Measurements from ENCODE around the gene SIK2.

Gene SIK2

GRCh38 chr11:111601979-111602864 is at the start of gene SIK2:
Gene SIK2, plus strand, starts transcription at chr11:111602449. Its CDS starts 115 bp downstream, at chr11:111602564.
- Histone ChIP-seq H3K9ac (ENCODE audit: low read depth, low read length) (peak within 1 kb of the TSS; percentile 84), H3K4me1 (ENCODE audit: insufficient read depth, low read length) (peaks cover 10% of the 10 kb centered on the region; the same call in 1 of the 2 replicates), H3K36me3 (ENCODE audit: insufficient read depth, low read length) (no peaks in the 10 kb centered on the region), H3K9me3 (ENCODE audit: control insufficient read depth, insufficient read depth, low read length) (no peaks in the 10 kb centered on the region)

DNA sequence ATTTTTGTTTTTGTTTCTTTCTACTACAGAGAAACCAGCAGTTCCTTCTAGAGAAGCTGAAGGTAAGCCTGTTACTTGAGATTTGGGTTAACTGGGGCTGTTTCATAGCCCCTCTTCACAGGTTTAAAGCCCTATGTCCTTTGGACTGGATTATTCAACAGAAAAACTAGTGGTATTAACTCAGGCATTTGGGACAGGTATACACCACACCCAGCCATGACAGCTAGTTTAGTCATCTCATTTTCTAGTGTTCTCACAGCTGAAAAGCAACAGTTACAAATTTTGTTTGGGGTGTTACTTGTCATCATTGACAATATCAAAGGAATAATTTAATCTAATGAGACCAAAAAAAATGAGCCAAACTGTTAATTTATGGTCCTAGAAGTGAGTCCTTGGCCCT is 47.7 kb upstream of the SIK2 start:
- no peaks in the 10 kb centered on the region for H3K36me3 ChIP-seq (ENCODE audit: insufficient read depth, low read length)
- H3K9ac ChIP-seq (ENCODE audit: low read depth, low read length): no peak overlapping the region
- H3K9me3 ChIP-seq (ENCODE audit: control insufficient read depth, insufficient read depth, low read length): peaks cover 5% of the 10 kb centered on the region; the same call in 1 of the 2 replicates
- peaks cover 8% of the 10 kb centered on the region; the same call in 1 of the 2 replicates for H3K4me1 ChIP-seq (ENCODE audit: insufficient read depth, low read length)

DNA sequence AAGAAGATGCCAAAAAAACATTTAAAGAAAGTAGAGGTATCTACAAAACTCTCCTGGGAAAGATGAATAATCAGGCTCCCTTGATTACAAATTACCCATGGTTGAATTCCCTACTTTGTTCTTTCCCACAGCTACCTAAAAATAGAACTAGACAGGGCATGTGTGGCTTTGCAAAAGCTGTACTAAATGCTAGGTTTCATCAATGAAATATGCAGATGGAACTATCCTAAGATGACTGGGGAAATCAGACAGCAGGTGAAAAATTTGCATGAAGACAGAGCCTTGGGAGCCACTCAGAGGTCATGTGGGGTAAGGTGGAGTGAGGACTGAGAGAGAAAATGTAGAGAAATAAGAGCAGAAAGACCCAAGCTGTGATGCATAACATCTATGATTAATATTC is 47.0 kb upstream of the SIK2 start:
- Histone ChIP-seq H3K9ac (ENCODE audit: low read depth, low read length) (no peak overlapping the region), H3K9me3 (ENCODE audit: control insufficient read depth, insufficient read depth, low read length) (peaks cover 5% of the 10 kb centered on the region; the same call in 1 of the 2 replicates), H3K4me1 (ENCODE audit: insufficient read depth, low read length) (peaks cover under 1% of the 10 kb centered on the region; the same call in 1 of the 2 replicates), H3K36me3 (ENCODE audit: insufficient read depth, low read length) (no peaks in the 10 kb centered on the region)

DNA sequence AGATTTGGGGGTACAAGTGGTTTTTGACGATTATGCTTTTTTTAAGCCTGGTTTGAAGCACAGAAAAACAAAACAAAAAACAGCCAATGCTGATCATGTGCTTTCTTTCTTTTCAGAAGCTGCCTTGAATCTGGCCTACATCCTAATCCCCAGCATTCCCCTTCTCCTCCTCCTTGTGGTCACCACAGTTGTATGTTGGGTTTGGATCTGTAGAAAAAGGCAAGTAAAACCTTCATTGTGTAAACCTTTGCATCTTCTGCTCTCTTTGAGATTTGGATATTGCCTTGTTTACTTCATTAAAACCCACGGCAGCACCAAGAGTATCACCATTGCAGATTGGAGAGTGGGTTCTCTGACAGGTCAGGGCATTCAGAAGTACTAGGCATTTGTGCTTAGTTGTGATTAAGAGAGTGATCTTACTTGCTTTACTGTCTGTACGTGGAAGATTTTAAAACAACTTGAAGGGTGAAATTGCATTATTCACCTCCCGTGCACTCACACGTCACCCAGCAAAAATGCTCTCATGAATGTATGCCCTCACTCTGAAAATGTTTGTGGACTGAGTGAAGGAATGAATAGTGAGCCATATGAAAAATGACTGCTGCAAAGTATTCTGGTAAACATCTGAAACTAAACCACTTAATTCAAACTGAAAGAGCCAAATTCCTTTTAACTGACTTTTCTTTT is 44.7 kb upstream of the SIK2 start:
- Histone ChIP-seq H3K9ac (ENCODE audit: low read depth, low read length) (no peak overlapping the region), H3K4me1 (ENCODE audit: insufficient read depth, low read length) (peaks cover 13% of the 10 kb centered on the region), H3K36me3 (ENCODE audit: insufficient read depth, low read length) (no peaks in the 10 kb centered on the region), H3K9me3 (ENCODE audit: control insufficient read depth, insufficient read depth, low read length) (peaks cover 5% of the 10 kb centered on the region; the same call in 1 of the 2 replicates)

DNA sequence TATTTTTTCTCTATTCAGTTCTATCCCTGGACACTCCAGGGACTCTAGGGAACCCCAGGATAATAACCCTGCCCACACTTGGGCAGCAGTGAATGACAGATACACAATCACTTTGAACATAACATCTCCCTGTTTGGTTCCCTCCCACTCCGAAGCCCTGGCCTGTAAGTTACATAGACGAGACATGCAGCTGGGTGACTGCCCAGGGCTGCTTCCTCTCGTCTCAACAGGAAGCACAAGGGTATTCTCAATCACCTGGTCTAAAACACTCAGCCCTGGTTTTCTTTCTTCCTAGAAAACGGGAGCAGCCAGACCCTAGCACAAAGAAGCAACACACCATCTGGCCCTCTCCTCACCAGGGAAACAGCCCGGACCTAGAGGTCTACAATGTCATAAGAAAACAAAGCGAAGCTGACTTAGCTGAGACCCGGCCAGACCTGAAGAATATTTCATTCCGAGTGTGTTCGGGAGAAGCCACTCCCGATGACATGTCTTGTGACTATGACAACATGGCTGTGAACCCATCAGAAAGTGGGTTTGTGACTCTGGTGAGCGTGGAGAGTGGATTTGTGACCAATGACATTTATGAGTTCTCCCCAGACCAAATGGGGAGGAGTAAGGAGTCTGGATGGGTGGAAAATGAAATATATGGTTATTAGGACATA is 42.3 kb upstream of the SIK2 start:
- Histone ChIP-seq H3K9me3 (ENCODE audit: control insufficient read depth, insufficient read depth, low read length) (peaks cover 5% of the 10 kb centered on the region; the same call in 1 of the 2 replicates), H3K9ac (ENCODE audit: low read depth, low read length) (no peak overlapping the region), H3K4me1 (ENCODE audit: insufficient read depth, low read length) (peaks cover 28% of the 10 kb centered on the region), H3K36me3 (ENCODE audit: insufficient read depth, low read length) (no peaks in the 10 kb centered on the region)

DNA sequence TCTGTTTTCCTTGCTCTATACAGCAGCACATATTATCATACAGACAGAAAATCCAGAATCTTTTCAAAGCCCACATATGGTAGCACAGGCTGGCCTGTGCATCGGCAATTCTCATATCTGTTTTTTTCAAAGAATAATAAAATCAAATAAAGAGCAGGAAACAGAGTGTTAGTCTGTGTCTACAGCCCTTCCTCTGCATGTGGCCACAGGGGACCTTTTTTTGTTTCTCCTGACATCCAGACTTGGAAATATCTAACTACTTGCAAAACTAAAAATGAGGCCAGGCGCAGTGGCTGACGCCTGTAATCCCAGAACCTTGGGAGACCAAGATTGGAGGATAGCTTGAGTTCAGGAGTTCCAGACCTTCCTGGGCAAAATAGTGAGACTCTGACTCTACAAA is 41.4 kb upstream of the SIK2 start:
- Histone ChIP-seq H3K4me1 (ENCODE audit: insufficient read depth, low read length) (peaks cover 28% of the 10 kb centered on the region), H3K9me3 (ENCODE audit: control insufficient read depth, insufficient read depth, low read length) (peaks cover 4% of the 10 kb centered on the region; the same call in 1 of the 2 replicates), H3K36me3 (ENCODE audit: insufficient read depth, low read length) (no peaks in the 10 kb centered on the region), H3K9ac (ENCODE audit: low read depth, low read length) (no peak overlapping the region)

DNA sequence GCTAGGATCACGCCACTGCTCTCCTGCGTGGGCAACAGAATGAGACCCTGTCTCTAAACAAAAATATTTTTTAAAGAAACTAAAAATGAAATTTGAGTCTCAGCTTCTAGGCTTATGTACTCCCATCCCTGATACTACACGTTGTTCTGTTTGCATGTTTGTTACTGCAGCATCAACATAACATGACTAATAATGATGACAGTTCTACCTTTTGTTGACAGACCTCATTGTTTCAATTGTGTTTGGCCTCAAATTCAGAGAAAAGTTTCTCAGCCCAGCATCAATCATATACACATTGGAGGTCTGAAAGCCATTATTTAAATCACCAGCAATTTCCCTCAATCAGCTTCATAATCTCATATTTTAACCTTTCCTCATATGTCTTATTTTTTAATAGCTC is 40.9 kb upstream of the SIK2 start:
- Histone ChIP-seq H3K9ac (ENCODE audit: low read depth, low read length) (no peak overlapping the region), H3K9me3 (ENCODE audit: control insufficient read depth, insufficient read depth, low read length) (no peaks in the 10 kb centered on the region), H3K36me3 (ENCODE audit: insufficient read depth, low read length) (no peaks in the 10 kb centered on the region), H3K4me1 (ENCODE audit: insufficient read depth, low read length) (peaks cover 28% of the 10 kb centered on the region)

DNA sequence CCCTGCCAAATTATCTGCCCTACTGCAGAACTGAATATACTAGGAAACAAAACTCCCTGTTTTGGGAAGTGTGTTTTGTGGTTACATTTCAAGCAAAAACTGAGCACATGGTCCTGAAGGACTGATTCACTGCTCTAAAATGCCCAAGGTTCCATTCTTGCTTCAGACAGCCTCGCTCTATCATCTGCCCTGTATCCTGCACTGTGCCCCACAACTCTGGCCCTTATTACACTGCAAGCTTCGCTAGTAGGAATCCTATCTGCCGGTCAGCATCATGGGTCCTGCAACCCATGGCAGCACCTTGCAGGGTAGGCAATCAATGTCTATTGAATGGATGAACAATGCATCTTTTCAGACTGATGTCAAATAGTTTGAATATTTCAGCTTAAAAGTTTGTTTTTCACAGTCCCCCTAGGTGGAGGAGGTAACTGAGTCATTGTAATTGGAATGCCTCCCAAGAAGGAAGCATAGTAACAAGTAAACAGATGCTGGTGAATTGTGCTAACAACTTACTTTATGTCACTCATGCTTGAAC is 40.4 kb upstream of the SIK2 start:
- H3K9ac ChIP-seq (ENCODE audit: low read depth, low read length): no peak overlapping the region

GRCh38 chr11:111562692-111563389 is 39.4 kb upstream of the SIK2 start:
- H3K9me3 ChIP-seq (ENCODE audit: control insufficient read depth, insufficient read depth, low read length): no peaks in the 10 kb centered on the region
- no peaks in the 10 kb centered on the region for H3K36me3 ChIP-seq (ENCODE audit: insufficient read depth, low read length)
- peaks cover 28% of the 10 kb centered on the region for H3K4me1 ChIP-seq (ENCODE audit: insufficient read depth, low read length)
- H3K9ac ChIP-seq (ENCODE audit: low read depth, low read length): no peak overlapping the region

More for the DNA sequence above, 40.4 kb upstream of the SIK2 start:
- Histone ChIP-seq H3K4me1 (ENCODE audit: insufficient read depth, low read length) (peaks cover 28% of the 10 kb centered on the region), H3K36me3 (ENCODE audit: insufficient read depth, low read length) (no peaks in the 10 kb centered on the region), H3K9me3 (ENCODE audit: control insufficient read depth, insufficient read depth, low read length) (no peaks in the 10 kb centered on the region)

GRCh38 chr11:111565114-111565720 is 37.0 kb upstream of the SIK2 start:
- no peaks in the 10 kb centered on the region for H3K9me3 ChIP-seq (ENCODE audit: control insufficient read depth, insufficient read depth, low read length)
- no peaks in the 10 kb centered on the region for H3K36me3 ChIP-seq (ENCODE audit: insufficient read depth, low read length)
- peaks cover 28% of the 10 kb centered on the region for H3K4me1 ChIP-seq (ENCODE audit: insufficient read depth, low read length)
- no peak overlapping the region for H3K9ac ChIP-seq (ENCODE audit: low read depth, low read length)

DNA sequence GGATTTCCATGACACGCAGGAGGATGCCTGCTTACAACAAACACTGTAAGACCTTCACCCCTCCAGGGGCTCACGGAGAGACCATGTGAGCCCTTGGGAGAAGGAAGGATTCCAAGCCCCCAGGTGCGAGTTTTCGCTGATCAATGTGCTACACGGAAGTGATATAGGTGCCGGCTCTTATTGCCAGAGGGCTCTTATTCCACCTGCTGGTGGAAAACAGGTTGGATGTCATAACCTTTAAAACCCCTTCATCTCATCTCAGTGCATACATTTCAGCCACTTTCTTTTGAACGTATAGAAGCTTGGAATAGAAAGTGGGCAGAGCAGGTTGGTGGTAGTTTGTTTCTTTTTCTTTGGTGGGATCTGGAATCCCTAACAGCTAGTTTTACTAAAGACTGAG is 35.9 kb upstream of the SIK2 start:
- no peak overlapping the region for H3K9ac ChIP-seq (ENCODE audit: low read depth, low read length)
- H3K9me3 ChIP-seq (ENCODE audit: control insufficient read depth, insufficient read depth, low read length): no peaks in the 10 kb centered on the region
- no peaks in the 10 kb centered on the region for H3K36me3 ChIP-seq (ENCODE audit: insufficient read depth, low read length)
- peaks cover 28% of the 10 kb centered on the region for H3K4me1 ChIP-seq (ENCODE audit: insufficient read depth, low read length)

DNA sequence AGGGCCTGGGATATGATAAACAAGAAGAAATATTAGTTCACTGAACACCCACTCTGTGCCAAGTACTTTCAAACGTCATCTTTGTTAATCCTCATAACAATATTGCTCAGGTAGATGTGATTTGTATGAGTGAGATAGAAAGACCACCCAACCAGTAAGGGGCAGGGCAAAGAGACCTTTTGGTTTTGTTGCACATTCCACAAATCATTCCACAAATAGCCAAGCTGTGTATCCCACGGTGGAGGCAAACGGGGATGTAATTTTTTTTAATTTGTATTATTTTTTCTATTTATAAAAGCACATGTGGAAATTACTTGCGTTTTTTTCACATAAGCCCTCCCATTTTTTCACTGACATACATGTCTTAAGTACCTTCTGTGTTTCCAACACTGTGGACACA is 32.8 kb upstream of the SIK2 start:
- Histone ChIP-seq H3K9me3 (ENCODE audit: control insufficient read depth, insufficient read depth, low read length) (no peaks in the 10 kb centered on the region), H3K9ac (ENCODE audit: low read depth, low read length) (no peak overlapping the region), H3K4me1 (ENCODE audit: insufficient read depth, low read length) (no peaks in the 10 kb centered on the region; the same call in 1 of the 2 replicates), H3K36me3 (ENCODE audit: insufficient read depth, low read length) (no peaks in the 10 kb centered on the region)

GRCh38 chr11:111570796-111571195 is 31.5 kb upstream of the SIK2 start:
- Histone ChIP-seq H3K4me1 (ENCODE audit: insufficient read depth, low read length) (no peaks in the 10 kb centered on the region; the same call in 1 of the 2 replicates), H3K36me3 (ENCODE audit: insufficient read depth, low read length) (no peaks in the 10 kb centered on the region), H3K9ac (ENCODE audit: low read depth, low read length) (no peak overlapping the region), H3K9me3 (ENCODE audit: control insufficient read depth, insufficient read depth, low read length) (no peaks in the 10 kb centered on the region)

All from ES-I3 (cell line).